IPS-15b (cell line): ENCODE measurements around the gene LHX3.

Source experiments
- H3K27me3 ChIP-seq: one replicate; pipeline ENCODE4 v1.6.1; 2013; ENCODE audit warnings: low read length; ENCODE audit not compliant: control insufficient read depth, insufficient read depth
- H3K36me3 ChIP-seq: one replicate; pipeline ENCODE4 v1.6.1; 2013; ENCODE audit warnings: low read length; ENCODE audit not compliant: control insufficient read depth, insufficient read depth
- H3K4me1 ChIP-seq: one replicate; pipeline ENCODE4 v1.6.1; 2013; ENCODE audit warnings: mild to moderate bottlenecking, low read length; ENCODE audit not compliant: control insufficient read depth, insufficient read depth
- H3K4me3 ChIP-seq: one replicate; pipeline ENCODE4 v1.5.1; 2013; ENCODE audit warnings: low read depth, low read length
- H3K9ac ChIP-seq: one replicate; pipeline ENCODE4 v1.6.1; 2013; ENCODE audit warnings: low read depth, mild to moderate bottlenecking, low read length
- H3K9me3 ChIP-seq: one replicate; pipeline ENCODE4 v1.6.1; 2013; ENCODE audit warnings: mild to moderate bottlenecking, low read length; ENCODE audit not compliant: control insufficient read depth, insufficient read depth

The LHX3 gene

DNA sequence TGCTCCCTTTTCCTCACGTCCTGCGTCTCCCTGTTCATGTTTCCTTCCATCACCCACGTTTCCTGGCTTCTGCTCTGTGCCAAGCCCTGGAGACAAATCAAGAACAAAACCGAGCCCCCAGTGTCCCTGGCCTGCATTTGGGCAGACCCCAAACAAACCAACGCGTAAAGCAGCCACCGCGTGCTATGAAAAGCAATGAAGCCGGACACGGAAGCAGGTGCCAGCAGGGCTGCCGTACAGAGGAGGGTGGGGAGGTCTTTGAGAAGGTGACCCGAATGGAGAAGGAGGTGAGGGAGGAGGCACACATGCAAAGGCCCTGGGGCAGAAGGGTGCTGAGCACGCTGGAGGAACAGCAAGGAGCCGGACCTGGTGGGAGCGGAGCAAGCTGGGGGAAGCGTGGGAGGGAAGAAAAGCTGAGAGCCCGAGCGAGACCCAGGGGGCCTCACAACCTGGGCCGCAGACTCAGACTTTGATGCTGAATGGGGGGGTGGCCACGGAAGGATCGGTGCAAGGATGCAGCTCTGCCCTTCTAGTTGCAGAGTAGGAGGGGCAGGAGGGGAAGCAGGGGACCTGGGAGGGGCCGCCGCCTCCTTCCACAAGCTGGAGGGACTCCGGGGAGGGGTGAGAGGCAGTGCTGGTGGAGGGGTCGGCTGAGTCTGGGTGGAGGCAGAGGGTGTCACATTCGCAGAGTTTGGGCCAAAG is 42.1 kb upstream of the LHX3 start:
- Histone ChIP-seq H3K4me3 (no peak overlapping the region), H3K27me3 (peaks cover 4% of the 10 kb centered on the region), H3K4me1 (peaks cover 6% of the 10 kb centered on the region), H3K9ac (no peak overlapping the region), H3K9me3 (no peaks in the 10 kb centered on the region), H3K36me3 (no peaks in the 10 kb centered on the region)

DNA sequence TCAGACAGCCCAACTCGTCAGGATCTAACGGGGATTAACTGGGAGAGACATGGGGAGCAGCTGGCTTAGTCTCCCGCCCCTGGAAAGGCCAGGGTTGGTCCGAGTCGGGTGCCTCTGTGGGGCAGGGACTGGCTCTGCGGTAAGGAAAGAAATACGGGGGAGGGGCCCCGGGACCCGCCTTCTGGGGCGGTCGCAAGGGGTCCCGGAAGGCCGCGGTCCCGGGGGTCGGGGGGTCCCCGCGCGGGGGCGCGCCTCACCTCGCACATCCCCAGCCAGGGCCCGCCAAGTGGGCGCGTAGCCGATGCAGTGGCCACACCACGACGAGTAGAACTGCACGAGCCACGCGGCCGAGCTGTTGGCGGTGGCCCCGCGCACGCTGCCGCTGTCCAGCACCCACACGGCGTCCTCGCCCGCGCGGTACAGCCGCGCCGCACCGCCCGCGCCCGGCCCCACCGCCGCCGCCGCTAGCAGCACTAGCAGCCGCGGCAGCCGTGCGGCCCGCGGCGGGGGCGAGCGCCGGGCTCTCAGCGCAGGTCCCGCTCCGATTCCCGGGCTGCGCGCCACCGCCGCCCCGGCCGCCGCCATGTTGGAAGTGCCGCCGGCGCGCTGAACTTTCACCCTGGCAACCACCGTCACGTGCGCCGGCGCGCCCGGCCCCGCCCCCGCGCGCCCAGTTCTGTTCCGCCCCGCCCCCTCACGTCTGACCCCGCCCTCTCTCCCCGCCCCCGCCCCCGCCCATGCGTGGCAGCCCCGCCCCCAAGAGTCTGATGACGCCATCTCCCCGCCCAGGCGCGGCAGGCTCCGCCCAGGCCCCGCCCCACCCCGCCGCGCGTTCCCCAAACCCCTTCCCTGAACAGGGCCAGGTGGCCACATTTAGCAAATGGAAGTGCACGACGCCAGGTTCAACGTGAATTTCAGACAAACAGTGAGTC is 40.6 kb upstream of the LHX3 start, which contains the start of gene QSOX2:
Gene QSOX2, minus strand, starts transcription at position 594 of the 932 bp plus-strand sequence. Its CDS starts 9 bp downstream, at position 585.
- H3K9ac ChIP-seq: peak within 1 kb of the TSS; percentile 56
- H3K9me3 ChIP-seq: no peaks in the 10 kb centered on the region
- peak within 1 kb of the TSS; percentile 81 for H3K4me3 ChIP-seq
- peaks cover 4% of the 10 kb centered on the region for H3K27me3 ChIP-seq
- H3K36me3 ChIP-seq: peaks cover 5% of the 10 kb centered on the region
- peaks cover 6% of the 10 kb centered on the region for H3K4me1 ChIP-seq

GRCh38 chr9:136244969-136245218 is 40.0 kb upstream of the LHX3 start:
- peaks cover 5% of the 10 kb centered on the region for H3K36me3 ChIP-seq
- H3K27me3 ChIP-seq: peaks cover 4% of the 10 kb centered on the region
- H3K4me1 ChIP-seq: peaks cover 6% of the 10 kb centered on the region
- peak overlapping the region; percentile 56 for H3K9ac ChIP-seq
- H3K9me3 ChIP-seq: no peaks in the 10 kb centered on the region
- H3K4me3 ChIP-seq: peak overlapping the region; percentile 81

GRCh38 chr9:136244122-136244968 is 39.4 kb upstream of the LHX3 start:
- Histone ChIP-seq H3K4me3 (peak overlapping the region; percentile 81), H3K4me1 (peaks cover 6% of the 10 kb centered on the region), H3K9ac (peak overlapping the region; percentile 56)

GRCh38 chr9:136243631-136244030 is 38.7 kb upstream of the LHX3 start:
- Histone ChIP-seq H3K36me3 (peaks cover 5% of the 10 kb centered on the region), H3K4me1 (peaks cover 6% of the 10 kb centered on the region), H3K4me3 (no peak overlapping the region), H3K9ac (no peak overlapping the region), H3K27me3 (peaks cover 4% of the 10 kb centered on the region), H3K9me3 (no peaks in the 10 kb centered on the region)

More at GRCh38 chr9:136244122-136244968, 39.4 kb upstream of the LHX3 start:
- H3K9me3 ChIP-seq: no peaks in the 10 kb centered on the region
- peaks cover 4% of the 10 kb centered on the region for H3K27me3 ChIP-seq
- H3K36me3 ChIP-seq: peaks cover 5% of the 10 kb centered on the region

DNA sequence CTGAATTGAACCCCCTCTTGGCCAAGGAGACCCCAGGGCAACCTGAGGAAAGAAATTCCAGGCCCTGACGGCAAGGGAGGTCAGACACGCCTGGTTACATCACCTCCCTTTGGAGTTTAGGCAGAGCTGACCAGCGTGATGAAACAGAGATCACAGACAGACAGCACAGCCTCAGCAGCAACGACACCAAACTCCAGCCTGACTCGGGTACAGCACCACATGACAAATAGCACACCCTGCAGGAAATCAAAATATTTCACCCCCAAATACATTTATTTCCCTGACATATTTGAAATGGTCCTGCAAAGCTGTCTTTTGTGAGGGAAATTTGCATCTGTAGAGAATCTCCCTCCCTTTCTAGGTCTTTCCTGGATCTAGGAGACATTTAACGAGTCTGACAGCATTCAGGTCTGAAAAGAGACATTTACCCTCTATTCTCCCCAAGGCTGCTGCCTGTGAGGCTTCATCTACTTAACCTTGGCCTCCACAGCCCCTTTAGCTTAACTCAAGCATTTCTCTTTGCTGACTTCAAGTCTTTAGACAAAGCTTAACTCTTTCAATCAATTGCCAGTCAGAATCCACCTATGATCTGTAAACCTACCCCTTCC is 38.1 kb upstream of the LHX3 start:
- Histone ChIP-seq H3K4me3 (no peak overlapping the region), H3K9ac (no peak overlapping the region), H3K27me3 (peaks cover 4% of the 10 kb centered on the region), H3K9me3 (no peaks in the 10 kb centered on the region), H3K4me1 (peaks cover 6% of the 10 kb centered on the region), H3K36me3 (peaks cover 5% of the 10 kb centered on the region)

- H3K4me3 ChIP-seq: no peak overlapping the region
- H3K36me3 ChIP-seq: peaks cover 5% of the 10 kb centered on the region
- H3K9me3 ChIP-seq: no peaks in the 10 kb centered on the region
- peaks cover 6% of the 10 kb centered on the region for H3K4me1 ChIP-seq
- H3K9ac ChIP-seq: no peak overlapping the region
- H3K27me3 ChIP-seq: peaks cover 4% of the 10 kb centered on the region
These were observed 37.3 kb upstream of the LHX3 start for GRCh38 chr9:136242248-136242647.

DNA sequence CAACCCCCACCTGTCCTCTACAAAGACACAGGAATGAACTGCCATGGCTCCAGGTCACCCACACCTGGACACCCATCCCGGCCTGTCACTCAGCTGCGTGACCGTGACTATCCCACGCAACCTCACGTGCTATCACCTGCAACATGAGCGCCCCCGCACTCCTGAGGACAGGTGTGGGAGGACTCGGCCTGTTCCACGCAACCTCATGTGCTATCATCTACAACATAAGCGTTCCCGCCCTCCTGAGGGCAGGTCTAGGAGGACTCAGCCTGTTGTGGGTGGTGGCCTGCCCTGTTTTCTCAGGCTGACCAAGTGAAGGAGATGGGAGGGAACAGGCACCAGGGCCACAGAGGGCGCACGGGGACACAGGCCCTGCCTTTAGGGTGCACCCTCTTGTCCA is 36.6 kb upstream of the LHX3 start:
- Histone ChIP-seq H3K9ac (no peak overlapping the region), H3K4me3 (no peak overlapping the region), H3K4me1 (peaks cover 6% of the 10 kb centered on the region), H3K27me3 (peaks cover 2% of the 10 kb centered on the region), H3K9me3 (no peaks in the 10 kb centered on the region), H3K36me3 (peaks cover 11% of the 10 kb centered on the region)

DNA sequence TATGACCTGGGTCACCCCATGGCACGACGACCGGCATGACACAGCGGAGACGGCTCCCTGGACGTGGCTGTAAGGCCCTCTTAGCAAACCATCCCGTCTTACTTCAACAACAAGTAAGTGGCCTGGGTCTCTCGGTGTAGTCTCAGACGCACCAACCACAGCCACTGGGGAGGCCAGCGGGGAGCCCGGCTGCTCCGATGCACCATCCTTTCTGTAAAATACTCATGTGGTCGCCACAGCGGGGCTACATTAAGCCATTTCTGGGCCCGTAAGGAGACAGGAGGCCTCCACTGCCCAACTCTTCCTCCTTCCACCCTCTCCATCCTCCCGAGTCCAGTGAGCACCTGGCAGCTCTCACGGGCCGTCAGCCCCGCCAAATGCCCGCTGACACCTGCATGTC is 36.0 kb upstream of the LHX3 start:
- H3K4me3 ChIP-seq: no peak overlapping the region
- no peaks in the 10 kb centered on the region for H3K27me3 ChIP-seq
- H3K9ac ChIP-seq: no peak overlapping the region
- peaks cover 6% of the 10 kb centered on the region for H3K4me1 ChIP-seq
- no peaks in the 10 kb centered on the region for H3K9me3 ChIP-seq
- peaks cover 14% of the 10 kb centered on the region for H3K36me3 ChIP-seq

DNA sequence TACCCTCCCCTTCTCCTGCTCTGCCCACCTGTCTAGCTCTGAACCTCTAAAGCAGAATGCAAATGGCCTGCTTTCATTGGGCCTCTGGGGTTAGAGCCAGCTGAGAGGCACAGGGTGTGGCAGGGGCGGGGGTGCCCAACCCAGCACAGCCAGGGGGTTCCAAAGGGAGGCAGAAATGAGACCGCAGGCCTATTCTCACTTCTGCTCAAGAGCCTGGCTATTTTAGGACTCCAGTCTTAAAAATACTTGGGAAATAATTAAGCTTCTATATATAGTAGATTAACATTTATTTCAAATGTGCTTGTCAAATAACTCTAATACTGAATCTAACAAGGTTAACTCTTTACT is 35.0 kb upstream of the LHX3 start:
- peaks cover 23% of the 10 kb centered on the region for H3K36me3 ChIP-seq
- peaks cover 6% of the 10 kb centered on the region for H3K4me1 ChIP-seq
- H3K9me3 ChIP-seq: no peaks in the 10 kb centered on the region
- no peak overlapping the region for H3K9ac ChIP-seq
- H3K27me3 ChIP-seq: no peaks in the 10 kb centered on the region
- no peak overlapping the region for H3K4me3 ChIP-seq
